IMR-90 (cell line): ENCODE measurements around the gene SOX30. TPM values are rescaled to one million over a fixed set of nuclear protein-coding genes. Genes with fewer than 3 reads are reported as not detected.

Source experiments
- ATAC-seq: fragments of 200-7000 bp; cut with Tn5 transposase; 2 replicates; pipeline ENCODE4 v1.9.1; 2020; ENCODE audit warnings: low read depth, mild to moderate bottlenecking, moderate library complexity
- BruUV-seq: library from RNA; stranded (reverse); fragments of 400-500 nt; replicated peaks from 2 replicates; lab custom pipeline; 2021; lab: Mats Ljungman, UMichigan
- CTCF ChIA-PET: fragments of 300-600 bp; formaldehyde crosslinking; extraction: SDS; loops from one replicate; lab custom pipeline; 2021; ENCODE audit warnings: antibody characterized with exemption; lab: Yijun Ruan, JAX
- POLR2A ChIA-PET: fragments of 300-600 bp; sonication (Branson Sonifier 250); formaldehyde crosslinking; loops from one replicate; lab custom pipeline; 2022; ENCODE audit warnings: antibody characterized with exemption; ENCODE audit not compliant: unreplicated experiment; lab: Charles Lee
- DNase-seq: peaks from one replicate; pipeline ENCODE4 v3.0.0; 2013
- H2AFZ ChIP-seq: replicated peaks from 2 replicates; pipeline ENCODE3; 2013; ENCODE audit warnings: low read length, mild to moderate bottlenecking; ENCODE audit not compliant: poor library complexity
- H2AK5ac ChIP-seq: 2 replicates; pipeline ENCODE4 v1.6.1; 2013; ENCODE audit warnings: low read depth, low read length, inconsistent platforms
- H2AK9ac ChIP-seq: replicated peaks from 2 replicates; pipeline ENCODE3; 2013; ENCODE audit warnings: mild to moderate bottlenecking, low read depth, low read length, moderate library complexity; ENCODE audit not compliant: poor library complexity
- H2BK120ac ChIP-seq: 2 replicates; pipeline ENCODE4 v1.6.1; 2013; ENCODE audit warnings: low read depth, low read length, inconsistent platforms
- H2BK15ac ChIP-seq: 3 replicates; pipeline ENCODE4 v1.6.1; 2013; ENCODE audit warnings: low read depth, low read length, inconsistent platforms
- H2BK20ac ChIP-seq: 2 replicates; pipeline ENCODE4 v1.6.1; 2013; ENCODE audit warnings: low read depth, mild to moderate bottlenecking, inconsistent platforms, low read length, moderate library complexity
- H2BK5ac ChIP-seq: 2 replicates; pipeline ENCODE4 v1.6.1; 2013; ENCODE audit warnings: mild to moderate bottlenecking, low read depth, low read length, inconsistent platforms; ENCODE audit not compliant: poor library complexity, severe bottlenecking
- H3K14ac ChIP-seq: replicated peaks from 2 replicates; pipeline ENCODE4 v1.6.1; 2013; ENCODE audit warnings: low read depth, low read length, inconsistent platforms
- H3K18ac ChIP-seq: 2 replicates; pipeline ENCODE4 v1.6.1; 2013; ENCODE audit warnings: low read depth, low read length, control low read depth
- H3K23ac ChIP-seq: 2 replicates; pipeline ENCODE4 v1.6.1; 2013; ENCODE audit warnings: low read depth, low read length, inconsistent platforms
- H3K27ac ChIP-seq: 2 replicates; pipeline ENCODE4 v1.5.1; 2013; ENCODE audit warnings: mild to moderate bottlenecking, control low read depth, low read length; ENCODE audit not compliant: insufficient read depth
- H3K27me3 ChIP-seq: 2 replicates; pipeline ENCODE4 v1.6.1; 2013; ENCODE audit warnings: low read length; ENCODE audit not compliant: control insufficient read depth, insufficient read depth
- H3K36me3 ChIP-seq: 2 replicates; pipeline ENCODE4 v1.6.1; 2013; ENCODE audit warnings: low read length, mixed read lengths; ENCODE audit not compliant: control insufficient read depth, insufficient read depth
- H3K4ac ChIP-seq: 2 replicates; pipeline ENCODE4 v1.6.1; 2013; ENCODE audit warnings: low read depth, low read length, inconsistent platforms
- H3K4me1 ChIP-seq: 2 replicates; pipeline ENCODE4 v1.6.1; 2013; ENCODE audit warnings: low read length, mixed read lengths; ENCODE audit not compliant: control insufficient read depth, insufficient read depth
- H3K4me2 ChIP-seq: 2 replicates; pipeline ENCODE4 v1.6.1; 2013; ENCODE audit warnings: low read depth, mild to moderate bottlenecking, control low read depth, low read length, moderate library complexity
- H3K4me3 ChIP-seq: 2 replicates; pipeline ENCODE4 v1.5.1; 2013; ENCODE audit warnings: low read depth, mild to moderate bottlenecking, control low read depth, low read length, moderate library complexity; ENCODE audit not compliant: insufficient read depth
- H3K56ac ChIP-seq: 2 replicates; pipeline ENCODE4 v1.6.1; 2013; ENCODE audit warnings: low read length, inconsistent platforms; ENCODE audit not compliant: insufficient read depth; ENCODE audit errors: extremely low read depth
- H3K79me1 ChIP-seq, 2 experiments: 2 replicates each; pipeline ENCODE4 v1.6.1; 2013; ENCODE audit warnings: low read length in 2 of 2, inconsistent platforms in 1 of 2, low read depth in 1 of 2
- H3K9ac ChIP-seq: 2 replicates; pipeline ENCODE4 v1.6.1; 2013; ENCODE audit warnings: low read depth, low read length, control low read depth
- H3K9me1 ChIP-seq: 2 replicates; pipeline ENCODE4 v1.6.1; 2013; ENCODE audit warnings: low read length, inconsistent platforms; ENCODE audit not compliant: insufficient read depth
- H3K9me3 ChIP-seq: 2 replicates; pipeline ENCODE4 v1.6.1; 2013; ENCODE audit warnings: low read length; ENCODE audit not compliant: control insufficient read depth, insufficient read depth
- H4K20me1 ChIP-seq: 2 replicates; pipeline ENCODE4 v1.6.1; 2013; ENCODE audit warnings: low read length, inconsistent platforms; ENCODE audit not compliant: insufficient read depth
- H4K5ac ChIP-seq: 2 replicates; pipeline ENCODE4 v1.6.1; 2013; ENCODE audit warnings: mild to moderate bottlenecking, low read depth, low read length, control low read depth
- H4K8ac ChIP-seq, 2 experiments: 2 replicates each; pipeline ENCODE4 v1.6.1; 2013; ENCODE audit warnings: low read depth in 2 of 2, low read length in 2 of 2, control low read depth in 1 of 2, inconsistent platforms in 1 of 2
- H4K91ac ChIP-seq: 2 replicates; pipeline ENCODE4 v1.6.1; 2013; ENCODE audit warnings: low read depth, low read length, inconsistent platforms; ENCODE audit not compliant: insufficient read depth
- BHLHE40 ChIP-seq: fragments of 150-350 bp; IDR thresholded peaks from 2 replicates; pipeline ENCODE4 v1.6.1; 2016; ENCODE audit warnings: mild to moderate bottlenecking, low read depth, low read length
- CEBPB ChIP-seq: IDR thresholded peaks from 2 replicates; pipeline ENCODE4 v1.6.1; 2012; ENCODE audit warnings: low read depth, low read length, improper control_type of control experiment
- CHD1 ChIP-seq: IDR thresholded peaks from 2 replicates; pipeline ENCODE4 v1.6.1; 2012; ENCODE audit warnings: low read depth, low read length, improper control_type of control experiment
- CTCF ChIP-seq: conservative IDR thresholded peaks from 2 replicates; pipeline ENCODE4 v1.5.1; 2012; ENCODE audit warnings: mild to moderate bottlenecking, low read depth, low read length, improper control_type of control experiment
- ELK1 ChIP-seq: fragments of 150-350 bp; IDR thresholded peaks from 2 replicates; pipeline ENCODE4 v1.6.1; 2016; ENCODE audit warnings: low read depth, mild to moderate bottlenecking, low read length, moderate library complexity, borderline replicate concordance
- FOS ChIP-seq: fragments of 150-350 bp; IDR thresholded peaks from 2 replicates; pipeline ENCODE4 v1.6.1; 2016; ENCODE audit warnings: low read depth, low read length
- MAZ ChIP-seq: IDR thresholded peaks from 2 replicates; pipeline ENCODE4 v1.6.1; 2012; ENCODE audit warnings: low read depth, mild to moderate bottlenecking, low read length, improper control_type of control experiment, moderate library complexity, borderline replicate concordance
- NFE2L2 ChIP-seq: fragments of 150-350 bp; IDR thresholded peaks from 2 replicates; pipeline ENCODE4 v1.6.1; 2016; ENCODE audit warnings: low read depth, mild to moderate bottlenecking, low read length
- POLR2A ChIP-seq: IDR thresholded peaks from 2 replicates; pipeline ENCODE4 v1.6.1; 2012; ENCODE audit warnings: mild to moderate bottlenecking, low read depth, low read length
- RAD21 ChIP-seq: IDR thresholded peaks from 2 replicates; pipeline ENCODE4 v1.6.1; 2012; ENCODE audit warnings: low read length, improper control_type of control experiment
- RCOR1 ChIP-seq: IDR thresholded peaks from 2 replicates; pipeline ENCODE4 v1.6.1; 2012; ENCODE audit warnings: mild to moderate bottlenecking, low read length, improper control_type of control experiment; ENCODE audit not compliant: insufficient replicate concordance
- RFX5 ChIP-seq: IDR thresholded peaks from 2 replicates; pipeline ENCODE4 v1.8.0; 2012; ENCODE audit warnings: low read depth, mild to moderate bottlenecking, low read length, moderate library complexity
- SMC3 ChIP-seq: fragments of 150-350 bp; IDR thresholded peaks from 2 replicates; pipeline ENCODE4 v1.6.1; 2016; ENCODE audit warnings: low read depth, mild to moderate bottlenecking, antibody characterized with exemption, low read length, moderate library complexity
- USF2 ChIP-seq: fragments of 150-350 bp; IDR thresholded peaks from 2 replicates; pipeline ENCODE4 v1.6.1; 2017; ENCODE audit warnings: mild to moderate bottlenecking, antibody characterized with exemption, low read length, low read depth
- dilution Hi-C: fragments of 300-500 bp; cut with HindIII; formaldehyde crosslinking; loops from one replicate; pipeline ENCODE4 v1.14.3; 2018; ENCODE audit warnings: low sequenced_read_pairs; ENCODE audit not compliant: unreplicated experiment
- in situ Hi-C: fragments of 300-500 bp; cut with MboI; formaldehyde crosslinking; loops from 3 replicates; pipeline ENCODE4 v1.14.3; 2019; ENCODE audit warnings: low sequenced_read_pairs, inconsistent platforms, mixed read lengths
- intact Hi-C: fragments of 100-400 bp; cut with micrococcal nuclease; formaldehyde crosslinking; loops from 2 replicates; pipeline ENCODE4 v1.10.0; 2022
- polyA plus RNA-seq, 3 experiments: library from polyadenylated mRNA; depleted of rRNA; stranded (reverse); fragments of >200 nt; gene quantifications; 2 replicates each; pipeline ENCODE4 v1.2.3, GENCODE V29; 2012; ENCODE audit warnings: low replicate concordance in 1 of 3
- total RNA-seq: library from RNA; depleted of rRNA; stranded (reverse); fragments of >200 nt; gene quantifications from 2 replicates; pipeline ENCODE4 v1.2.3, GENCODE V29; 2012

Gene SOX30
- total and polyA plus RNA-seq, 2 of the 4 experiments (the other 2 are of a cell fraction): not detected

GRCh38 chr5:157620776-157621175 is 31.5 kb downstream of the SOX30 start:
- ATAC-seq (no peak), DNase-seq (no peak)
- Histone ChIP-seq H3K79me1 (no peaks in the 10 kb centered on the region), H2AK9ac (no peak overlapping the region), H3K4ac (no peak overlapping the region), H2BK5ac (no peak overlapping the region), H4K91ac (no peak overlapping the region), H3K4me2 (no peak overlapping the region), H4K8ac (no peak overlapping the region), H2BK20ac (no peak overlapping the region), H3K18ac (no peak overlapping the region), H3K36me3 (no peaks in the 10 kb centered on the region), H4K20me1 (no peaks in the 10 kb centered on the region), H3K9ac (no peak overlapping the region), H2AFZ (no peak overlapping the region), H3K4me3 (no peak overlapping the region), H2AK5ac (no peak overlapping the region), H2BK15ac (no peak overlapping the region), H3K9me1 (no peaks in the 10 kb centered on the region), H3K4me1 (no peaks in the 10 kb centered on the region), H4K5ac (no peak overlapping the region), H3K23ac (no peak overlapping the region), H3K14ac (no peak overlapping the region), H3K56ac (no peak overlapping the region), H3K27me3 (no peaks in the 10 kb centered on the region), H3K27ac (no peak overlapping the region), H2BK120ac (no peak overlapping the region), H3K9me3 (no peaks in the 10 kb centered on the region)
- intact Hi-C loops (no loop called here), in situ Hi-C loops (no loop called here), dilution Hi-C loops (no loop called here)
- no TSS peak for BruUV-seq
- CTCF ChIA-PET: no interaction called here
- POLR2A ChIA-PET: no interaction called here
- TF ChIP-seq BHLHE40: no peak
- no peak for TF ChIP-seq NFE2L2
- no peak for TF ChIP-seq RCOR1
- TF ChIP-seq RAD21: no peak
- TF ChIP-seq CHD1: no peak
- TF ChIP-seq USF2: no peak
- no peak for TF ChIP-seq FOS
- no peak for TF ChIP-seq CEBPB
- no peak for TF ChIP-seq CTCF
- no peak for TF ChIP-seq MAZ
- no peak for TF ChIP-seq RFX5
- TF ChIP-seq SMC3: no peak
- TF ChIP-seq POLR2A: no peak
- no peak for TF ChIP-seq ELK1
